Heart left ventricle (tissue), 16 donors: ENCODE measurements around the gene SERPINB6. TPM values are rescaled to one million over a fixed set of nuclear protein-coding genes. Genes with fewer than 3 reads are reported as not detected.

Source experiments
- ATAC-seq, 4 donors: fragments of 200-7000 bp; cut with Tn5 transposase; one replicate each; pipeline ENCODE4 v1.9.1; 2020 to 2022; ENCODE audit warnings: moderate library complexity in 4 of 4, mild to moderate bottlenecking in 3 of 4, moderate number of reproducible peaks in 1 of 4
- DNase-seq, 5 donors: peaks; one replicate each; pipeline ENCODE4 v3.0.0-alpha.2; 2020
- H3K27ac ChIP-seq, 12 donors: fragments of 200-600 bp; sonication (generic) in 4 of 12; one replicate each; pipeline versions ENCODE4 v1.5.0 to v1.8.0; 2016 to 2022; ENCODE audit warnings: mild to moderate bottlenecking in 2 of 12
- H3K27me3 ChIP-seq, 9 donors: fragments of 200-600 bp; sonication (generic) in 2 of 9; one replicate each; pipeline versions ENCODE4 v1.5.1 to v1.8.0; 2016 to 2022; ENCODE audit warnings: mild to moderate bottlenecking in 3 of 9
- H3K36me3 ChIP-seq, 9 donors: fragments of 200-600 bp; sonication (generic) in 2 of 9; one replicate each; pipeline versions ENCODE4 v1.5.0 to v1.8.0; 2018 to 2022; ENCODE audit warnings: mild to moderate bottlenecking in 2 of 9
- H3K4me1 ChIP-seq, 12 donors: fragments of 200-600 bp; sonication (generic) in 4 of 12; one replicate each; pipeline versions ENCODE4 v1.5.0 to v1.8.0; 2016 to 2022; ENCODE audit warnings: mild to moderate bottlenecking in 3 of 12
- H3K4me3 ChIP-seq, 12 donors: fragments of 200-600 bp; sonication (generic) in 4 of 12; one replicate each; pipeline versions ENCODE4 v1.5.0 to v1.8.0; 2017 to 2022; ENCODE audit warnings: mild to moderate bottlenecking in 9 of 12, moderate library complexity in 4 of 12
- H3K9me3 ChIP-seq, 12 donors: fragments of 200-600 bp; sonication (generic) in 4 of 12; one replicate each; pipeline versions ENCODE4 v1.5.0 to v1.8.0; 2016 to 2022; ENCODE audit warnings: mild to moderate bottlenecking in 1 of 12
- POLR2A ChIP-seq, 2 donors: fragments of 450-650 bp; IDR thresholded peaks; one replicate each; pipeline ENCODE4 v1.6.1; 2017; ENCODE audit warnings: antibody characterized with exemption in 2 of 2, mild to moderate bottlenecking in 2 of 2, moderate library complexity in 2 of 2
- WGBS, 4 donors: extraction: QIAGEN DNeasy Blood & Tissue Kit in 2 of 4; methylation state at CpG; one replicate each; pipeline versions ENCODE4 v1.1.5 to v1.1.7; 2013 to 2018; 5-methylcytosine and 5-hydroxymethylcytosine counted together
- intact Hi-C, 10 donors: fragments of 100-400 bp; cut with DNase I; formaldehyde crosslinking; loops; one replicate each; pipeline versions ENCODE4 v1.11.1 to v1.14.2; 2022
- polyA plus RNA-seq, 2 donors: library from polyadenylated mRNA; stranded (reverse); fragments of 200-250 nt; gene quantifications; one replicate each; pipeline ENCODE4 v1.2.3, GENCODE V29; 2013
- total RNA-seq, 9 donors: library from RNA; depleted of rRNA in 2 of 9; stranded (reverse); fragments of >200 nt in 2 of 9; fragmentation: NEBNext Ultra II Directional in 3 of 9; extraction: Animal tissue kit (Norgen Biotek cat#: 25700) in 3 of 9; gene quantifications; one replicate each; pipeline versions ENCODE4 v1.1.0 to v1.2.4, GENCODE V29; 2016 to 2023
- TF ChIP-seq, protein P1 (sequence below), 12 donors: fragments of 200-600 bp; sonication (generic) in 4 of 12; IDR thresholded peaks; one replicate each; pipeline versions ENCODE4 v1.5.0 to v1.8.0; 2018 to 2022; ENCODE audit warnings: antibody characterized with exemption in 12 of 12, mild to moderate bottlenecking in 5 of 12
- donor health status: ischemic (EF 13 %, LVEDD 7.1; RV severe dilation, severe dysfunction).
- donor health status: healthy with polysubstance abuse.
- donor health status: DM: no; HTN: yes; CAD: no.
- donor health status: DM: no; HTN: no; CAD: no.
- donor health status: ischemic (EF 25% LVEDD 6.9; RV normal size, moderate dysfunction).
- donor health status: ischemic (EF 25% LVEDD 5.7; RV mildly dilated, moderate dysfunction).
- donor health status: healthy.
- donor health status: DM: yes; HTN: yes; CAD: no.
- donor health status: ischemic (EF 35%, LVEDD 5.7; RV mildly dilated, moderate dysfunction).
- donor health status: nonischemic (EF 11% LVEDD 7.7; RV severe dilation, severe dysfunction).
- donor health status: DM: yes; HTN: yes; CAD: no.
- donor health status: PGD.
- donor health status: ischemic (EF 29% LVEDD 5.4; RV normal size, mild dysfunction).
- donor health status: nonischemic (EF 23%, LVEDD 6.1; RV moderate dilation, normal function).

The SERPINB6 gene
- total and polyA plus RNA-seq, 11 donors: 146 to 246 (median 186) TPM

DNA sequence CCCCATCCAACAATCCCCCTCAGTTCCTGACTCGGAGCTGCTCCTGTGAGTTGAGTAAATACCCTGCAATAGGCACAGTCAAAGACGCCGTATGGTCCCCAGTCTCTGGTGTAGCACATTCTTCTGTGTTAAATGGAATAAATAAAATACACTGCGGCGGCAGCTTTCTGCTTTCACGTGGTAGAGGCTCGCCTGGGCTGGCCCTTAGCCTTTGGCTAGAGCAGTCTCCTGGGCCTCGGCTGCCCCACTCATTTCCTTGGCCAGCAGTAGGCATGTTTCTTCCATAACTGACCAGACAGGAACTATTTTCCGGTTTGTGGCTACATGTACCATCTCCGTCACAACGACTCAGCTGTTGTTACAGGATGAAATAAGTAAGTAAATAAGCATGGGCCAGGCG, 20.7 kb downstream of the SERPINB6 start:
- Histone ChIP-seq H3K27me3 (no peaks in the 10 kb centered on the region), H3K9me3 (no peaks in the 10 kb centered on the region), H3K4me3 (no peak overlapping the region), H3K36me3 (peaks cover 0 to 75% (median 58%) of the 10 kb centered on the region in 9 donors), H3K27ac (peak overlapping the region in 1 of 12 donors; percentile 7), H3K4me1 (peaks cover 0 to 42% (median 13%) of the 10 kb centered on the region in 12 donors)
- DNase-seq: peak in 1 of 5 donors; percentile 11
- intact Hi-C loops: loop anchor here in 2 of 10 donors (5.0 kb wide), 1 partner anchor 37 kb away; no protein-coding TSS in a partner anchor
- 83 to 93% (median 90%) methylated on average over 12 of the region's 12 CpGs for WGBS, 4 donors
- ATAC-seq: no peak
- TF ChIP-seq POLR2A (IDR thresholded peaks at IDR 0.05): no peak
- TF ChIP-seq, protein P1, sequence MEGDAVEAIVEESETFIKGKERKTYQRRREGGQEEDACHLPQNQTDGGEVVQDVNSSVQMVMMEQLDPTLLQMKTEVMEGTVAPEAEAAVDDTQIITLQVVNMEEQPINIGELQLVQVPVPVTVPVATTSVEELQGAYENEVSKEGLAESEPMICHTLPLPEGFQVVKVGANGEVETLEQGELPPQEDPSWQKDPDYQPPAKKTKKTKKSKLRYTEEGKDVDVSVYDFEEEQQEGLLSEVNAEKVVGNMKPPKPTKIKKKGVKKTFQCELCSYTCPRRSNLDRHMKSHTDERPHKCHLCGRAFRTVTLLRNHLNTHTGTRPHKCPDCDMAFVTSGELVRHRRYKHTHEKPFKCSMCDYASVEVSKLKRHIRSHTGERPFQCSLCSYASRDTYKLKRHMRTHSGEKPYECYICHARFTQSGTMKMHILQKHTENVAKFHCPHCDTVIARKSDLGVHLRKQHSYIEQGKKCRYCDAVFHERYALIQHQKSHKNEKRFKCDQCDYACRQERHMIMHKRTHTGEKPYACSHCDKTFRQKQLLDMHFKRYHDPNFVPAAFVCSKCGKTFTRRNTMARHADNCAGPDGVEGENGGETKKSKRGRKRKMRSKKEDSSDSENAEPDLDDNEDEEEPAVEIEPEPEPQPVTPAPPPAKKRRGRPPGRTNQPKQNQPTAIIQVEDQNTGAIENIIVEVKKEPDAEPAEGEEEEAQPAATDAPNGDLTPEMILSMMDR (IDR thresholded peaks at IDR 0.05): no peak

DNA sequence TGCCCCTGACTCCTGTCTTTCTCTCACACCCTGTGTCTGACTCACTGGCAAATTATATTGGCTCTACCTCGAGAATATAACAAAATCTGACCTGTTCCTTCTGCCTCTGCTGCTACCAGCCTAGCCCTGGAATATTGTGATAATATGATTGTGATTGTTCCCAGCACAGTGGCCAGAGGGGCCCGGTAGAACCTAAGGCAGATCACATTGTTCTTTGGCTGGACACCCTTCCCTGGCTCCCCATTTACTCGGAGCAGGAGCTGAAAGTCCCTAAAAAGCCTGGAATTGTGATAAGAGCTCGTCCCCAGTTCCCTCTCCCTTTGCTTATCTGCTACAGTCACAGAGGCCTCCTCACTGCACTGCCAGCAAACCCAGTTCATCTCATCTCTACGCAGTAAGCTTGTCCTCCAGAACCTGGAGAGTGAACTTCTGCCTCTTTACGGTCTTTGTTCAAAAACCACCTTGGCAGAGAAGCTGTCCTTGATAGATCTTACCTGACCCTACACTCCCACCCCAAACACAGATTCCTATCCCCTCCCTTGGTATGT, 21.8 kb downstream of the SERPINB6 start:
- ATAC-seq (peak; percentile 11 to 68 (median 22)), DNase-seq (no peak)
- H3K27ac ChIP-seq: peak overlapping the region; percentile 19 to 77 (median 58)
- intact Hi-C loops: loop anchor here in 2 of 10 donors (5.0 kb wide), 1 partner anchor 38 kb away; no protein-coding TSS in a partner anchor
- peaks cover 0 to 65% (median 47%) of the 10 kb centered on the region in 9 donors for H3K36me3 ChIP-seq
- H3K4me3 ChIP-seq: no peak overlapping the region
- WGBS, 4 donors: 49 to 60% (median 54%) methylated on average over 6 of the region's 6 CpGs
- H3K27me3 ChIP-seq: no peaks in the 10 kb centered on the region
- TF ChIP-seq POLR2A (IDR thresholded peaks at IDR 0.05): no peak
- TF ChIP-seq, protein P1 (IDR thresholded peaks at IDR 0.05): no peak
- H3K4me1 ChIP-seq: peaks cover 0 to 42% (median 13%) of the 10 kb centered on the region in 12 donors
- no peaks in the 10 kb centered on the region for H3K9me3 ChIP-seq

GRCh38 chr6:2949121-2949520, 22.2 kb downstream of the SERPINB6 start:
- Histone ChIP-seq H3K4me1 (peaks cover 0 to 42% (median 15%) of the 10 kb centered on the region in 12 donors), H3K27ac (peak overlapping the region; percentile 19 to 77 (median 58)), H3K36me3 (peaks cover 0 to 60% (median 43%) of the 10 kb centered on the region in 9 donors), H3K4me3 (no peak overlapping the region), H3K27me3 (no peaks in the 10 kb centered on the region), H3K9me3 (no peaks in the 10 kb centered on the region)
- ATAC-seq: no peak
- WGBS, 4 donors: 93 to 97% (median 95%) methylated on average over 12 of the region's 12 CpGs
- TF ChIP-seq, protein P1 (IDR thresholded peaks at IDR 0.05): no peak
- TF ChIP-seq POLR2A (IDR thresholded peaks at IDR 0.05): no peak
- intact Hi-C loops: no loop called here
- no peak for DNase-seq

DNA sequence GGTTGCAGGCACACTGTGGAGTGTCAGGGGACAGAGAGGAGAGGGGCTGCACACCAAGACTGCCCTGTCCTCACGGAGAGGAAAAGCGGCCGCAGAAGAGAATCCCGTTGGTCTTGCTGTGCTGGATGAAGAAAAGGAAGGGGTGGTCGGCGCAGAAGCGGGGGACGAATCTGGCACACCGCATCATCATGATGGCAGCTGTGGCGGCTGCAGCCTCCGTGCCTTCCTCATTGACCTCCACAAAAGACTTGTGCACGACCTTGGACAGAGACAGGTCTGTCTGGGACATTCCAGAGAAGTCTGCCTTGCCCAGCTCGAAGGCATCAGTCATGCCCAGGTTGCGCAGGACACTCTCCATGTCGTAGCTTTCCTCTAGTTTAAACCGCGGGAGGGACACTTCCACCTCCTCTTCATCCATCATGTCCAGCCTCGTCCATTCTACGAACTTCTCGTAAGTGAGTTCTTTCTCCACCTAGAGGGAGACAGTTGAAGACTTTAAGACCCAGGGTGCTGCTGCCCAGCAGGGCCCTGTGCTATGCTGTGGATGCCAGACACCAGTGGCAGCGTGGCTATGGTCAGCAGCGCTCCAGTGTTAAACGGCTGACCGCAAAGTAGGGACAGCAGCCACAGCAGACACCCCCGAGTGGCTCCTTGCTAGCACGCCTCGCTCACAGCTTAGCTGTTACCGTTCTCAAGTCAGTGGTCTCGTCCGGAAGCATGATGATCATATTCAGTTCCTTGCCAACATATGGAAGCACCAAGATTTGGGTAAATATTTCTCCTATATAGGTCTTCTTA, 22.9 kb downstream of the SERPINB6 start:
- intact Hi-C loops: no loop called here
- 92 to 94% (median 93%) methylated on average over 30 of the region's 30 CpGs for WGBS, 4 donors
- peaks cover 0 to 53% (median 40%) of the 10 kb centered on the region in 9 donors for H3K36me3 ChIP-seq

More for the DNA sequence above, 22.9 kb downstream of the SERPINB6 start:
- TF ChIP-seq, protein P1 (IDR thresholded peaks at IDR 0.05): no peak
- no peak for TF ChIP-seq POLR2A (IDR thresholded peaks at IDR 0.05)
- ATAC-seq: no peak
- H3K9me3 ChIP-seq: no peaks in the 10 kb centered on the region
- no peak for DNase-seq
- H3K4me3 ChIP-seq: no peak overlapping the region
- H3K27ac ChIP-seq: peak overlapping the region in 6 of 12 donors; percentile 36 to 77 (median 66)
- no peaks in the 10 kb centered on the region for H3K27me3 ChIP-seq
- H3K4me1 ChIP-seq: peaks cover 0 to 48% (median 22%) of the 10 kb centered on the region in 12 donors
